ENCODE results near the gene GPHB5. TPM values are rescaled to one million over a fixed set of nuclear protein-coding genes. Genes with fewer than 3 reads are reported as not detected.

The GPHB5 gene
- total RNA-seq, 1 experiment from 2014 or later = not detected

DNA sequence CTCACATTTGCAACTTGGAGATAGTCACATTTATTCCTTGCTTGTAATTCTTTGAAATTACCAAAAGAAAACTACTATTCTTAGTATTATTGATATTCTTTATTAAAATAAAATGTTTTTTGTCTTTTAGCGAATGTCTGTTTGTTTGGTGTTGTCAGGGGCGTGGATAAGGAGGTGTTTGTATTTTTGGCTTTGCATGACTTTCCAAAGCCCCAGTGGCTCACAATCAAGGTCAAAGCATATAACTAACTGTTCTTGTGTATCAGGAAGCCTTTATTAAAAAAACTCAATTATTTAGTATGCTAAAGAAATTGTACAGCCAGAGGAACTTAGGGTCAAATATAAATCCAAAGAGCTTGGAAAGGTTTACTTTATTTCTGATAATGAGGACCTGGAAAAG, 17.9 kb downstream of the GPHB5 start (continued):
- TF ChIP-seq POLR2AphosphoS5 (IDR thresholded peaks at IDR 0.05; ENCODE audit: low read depth, low read length) = no peak
- TF ChIP-seq RAD21 (IDR thresholded peaks at IDR 0.05; ENCODE audit: low read depth) = no peak
- no peak for TF ChIP-seq POLR2A (IDR thresholded peaks at IDR 0.05; ENCODE audit: borderline replicate concordance, extremely low read depth, insufficient read depth, insufficient read length)

DNA sequence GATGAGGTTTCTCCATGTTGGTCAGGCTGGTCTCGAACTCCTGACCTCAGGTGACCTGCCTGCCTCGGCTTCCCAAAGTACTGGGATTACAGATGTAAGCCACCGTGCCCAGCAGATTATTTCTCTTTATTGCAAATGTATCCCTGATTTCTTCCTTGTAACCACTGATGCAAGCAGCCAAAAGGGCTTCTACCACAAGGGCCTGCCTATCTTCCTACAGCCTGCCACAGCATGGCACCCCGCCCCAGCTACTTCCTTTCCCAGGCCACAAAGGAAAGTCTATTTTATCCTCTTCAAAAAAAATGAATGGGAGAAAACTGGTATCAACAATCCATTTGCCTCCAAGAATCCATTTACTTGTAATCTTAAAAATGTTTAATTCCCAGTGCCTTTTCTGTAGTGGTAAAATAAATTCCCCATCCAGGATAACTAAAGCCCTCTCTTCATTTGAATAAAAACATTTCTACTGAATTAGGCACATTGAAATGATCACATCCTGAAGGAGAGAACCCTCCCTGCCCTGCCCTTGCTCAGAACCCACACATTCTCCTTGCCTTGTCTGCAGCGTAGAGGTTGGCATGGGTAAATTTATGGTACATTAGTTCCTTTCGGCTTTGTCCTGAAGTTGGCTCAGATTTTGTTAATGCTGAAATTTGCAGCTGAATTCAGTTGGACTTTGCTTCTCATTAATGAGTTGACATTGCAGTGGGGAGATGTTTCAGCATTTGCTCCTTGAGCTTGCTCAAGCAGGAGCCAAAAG, 19.2 kb downstream of the GPHB5 start:
- intact Hi-C loops (cut with micrococcal nuclease) = no loop called here
- Histone ChIP-seq H3K79me2 (ENCODE audit: insufficient read depth, low read length) (no peaks in the 10 kb centered on the region), H3K4me1 (ENCODE audit: control insufficient read depth in 1 of 2, insufficient read depth in 2 of 2, low read length in 2 of 2) (no peaks in the 10 kb centered on the region), H3K9ac (ENCODE audit: low read length) (no peak overlapping the region), H3K9me2 (ENCODE audit: insufficient read depth) (no peaks in the 10 kb centered on the region), H4K20me1 (ENCODE audit: insufficient read depth) (no peaks in the 10 kb centered on the region), H3K27me3 (ENCODE audit: insufficient read depth, low read length) (peaks cover 33% of the 10 kb centered on the region), H2AFZ (ENCODE audit: low read depth, low read length, poor library complexity, severe bottlenecking) (no peak overlapping the region), H3K27ac (ENCODE audit: low read depth, low read length) (no peak overlapping the region), H3K4me3 (replicated peaks in 1 of 2; ENCODE audit: low read depth in 1 of 2, low read length in 2 of 2) (no peak overlapping the region), H3K36me3 (ENCODE audit: control insufficient read depth in 1 of 2, insufficient read depth in 2 of 2, low read length in 2 of 2) (no peaks in the 10 kb centered on the region), H3K4me2 (ENCODE audit: low read length) (no peak overlapping the region), H3K9me3 (ENCODE audit: control insufficient read depth in 1 of 2, insufficient read depth in 1 of 2, low read depth in 1 of 2, low read length in 2 of 2) (no peaks in the 10 kb centered on the region)
- ATAC-seq (no peak), DNase-seq (ENCODE audit: low read depth, low spot score) (no peak)
- ChIA-PET RAD21 (ENCODE audit: low non-redundant PET in 1 of 2, low total read pairs in 2 of 2, uncharacterized antibody in 2 of 2, unreplicated experiment in 2 of 2) (no interaction called here), CTCF (no interaction called here), POLR2A (interaction anchor here (0.6 kb wide), 1 partner anchor 1012 kb away, joined by 5 read pairs; no protein-coding TSS in a partner anchor)
- BruUV-seq (replicated peaks) = no TSS peak
- no peak for TF ChIP-seq CBX3 (IDR thresholded peaks at IDR 0.05; ENCODE audit: low read depth)
- no peak for TF ChIP-seq EZH2 (IDR thresholded peaks at IDR 0.05)
- TF ChIP-seq, protein P1, sequence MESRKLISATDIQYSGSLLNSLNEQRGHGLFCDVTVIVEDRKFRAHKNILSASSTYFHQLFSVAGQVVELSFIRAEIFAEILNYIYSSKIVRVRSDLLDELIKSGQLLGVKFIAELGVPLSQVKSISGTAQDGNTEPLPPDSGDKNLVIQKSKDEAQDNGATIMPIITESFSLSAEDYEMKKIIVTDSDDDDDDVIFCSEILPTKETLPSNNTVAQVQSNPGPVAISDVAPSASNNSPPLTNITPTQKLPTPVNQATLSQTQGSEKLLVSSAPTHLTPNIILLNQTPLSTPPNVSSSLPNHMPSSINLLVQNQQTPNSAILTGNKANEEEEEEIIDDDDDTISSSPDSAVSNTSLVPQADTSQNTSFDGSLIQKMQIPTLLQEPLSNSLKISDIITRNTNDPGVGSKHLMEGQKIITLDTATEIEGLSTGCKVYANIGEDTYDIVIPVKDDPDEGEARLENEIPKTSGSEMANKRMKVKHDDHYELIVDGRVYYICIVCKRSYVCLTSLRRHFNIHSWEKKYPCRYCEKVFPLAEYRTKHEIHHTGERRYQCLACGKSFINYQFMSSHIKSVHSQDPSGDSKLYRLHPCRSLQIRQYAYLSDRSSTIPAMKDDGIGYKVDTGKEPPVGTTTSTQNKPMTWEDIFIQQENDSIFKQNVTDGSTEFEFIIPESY (IDR thresholded peaks at IDR 0.05; ENCODE audit: extremely low read depth, insufficient replicate concordance, low read length) = no peak
- TF ChIP-seq JUND (IDR thresholded peaks at IDR 0.05) = no peak
- TF ChIP-seq FOSL1 (IDR thresholded peaks at IDR 0.05; ENCODE audit: low read depth) = no peak
- no peak for TF ChIP-seq ZNF274 (IDR thresholded peaks at IDR 0.05; ENCODE audit: low read depth, low read length)
- TF ChIP-seq, protein P2, sequence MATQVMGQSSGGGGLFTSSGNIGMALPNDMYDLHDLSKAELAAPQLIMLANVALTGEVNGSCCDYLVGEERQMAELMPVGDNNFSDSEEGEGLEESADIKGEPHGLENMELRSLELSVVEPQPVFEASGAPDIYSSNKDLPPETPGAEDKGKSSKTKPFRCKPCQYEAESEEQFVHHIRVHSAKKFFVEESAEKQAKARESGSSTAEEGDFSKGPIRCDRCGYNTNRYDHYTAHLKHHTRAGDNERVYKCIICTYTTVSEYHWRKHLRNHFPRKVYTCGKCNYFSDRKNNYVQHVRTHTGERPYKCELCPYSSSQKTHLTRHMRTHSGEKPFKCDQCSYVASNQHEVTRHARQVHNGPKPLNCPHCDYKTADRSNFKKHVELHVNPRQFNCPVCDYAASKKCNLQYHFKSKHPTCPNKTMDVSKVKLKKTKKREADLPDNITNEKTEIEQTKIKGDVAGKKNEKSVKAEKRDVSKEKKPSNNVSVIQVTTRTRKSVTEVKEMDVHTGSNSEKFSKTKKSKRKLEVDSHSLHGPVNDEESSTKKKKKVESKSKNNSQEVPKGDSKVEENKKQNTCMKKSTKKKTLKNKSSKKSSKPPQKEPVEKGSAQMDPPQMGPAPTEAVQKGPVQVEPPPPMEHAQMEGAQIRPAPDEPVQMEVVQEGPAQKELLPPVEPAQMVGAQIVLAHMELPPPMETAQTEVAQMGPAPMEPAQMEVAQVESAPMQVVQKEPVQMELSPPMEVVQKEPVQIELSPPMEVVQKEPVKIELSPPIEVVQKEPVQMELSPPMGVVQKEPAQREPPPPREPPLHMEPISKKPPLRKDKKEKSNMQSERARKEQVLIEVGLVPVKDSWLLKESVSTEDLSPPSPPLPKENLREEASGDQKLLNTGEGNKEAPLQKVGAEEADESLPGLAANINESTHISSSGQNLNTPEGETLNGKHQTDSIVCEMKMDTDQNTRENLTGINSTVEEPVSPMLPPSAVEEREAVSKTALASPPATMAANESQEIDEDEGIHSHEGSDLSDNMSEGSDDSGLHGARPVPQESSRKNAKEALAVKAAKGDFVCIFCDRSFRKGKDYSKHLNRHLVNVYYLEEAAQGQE (IDR thresholded peaks at IDR 0.05; ENCODE audit: low read depth) = no peak
- no peak for TF ChIP-seq RAD21 (IDR thresholded peaks at IDR 0.05; ENCODE audit: low read depth)
- TF ChIP-seq EGR1 (IDR thresholded peaks at IDR 0.05; ENCODE audit: low read depth) = no peak
- TF ChIP-seq, protein P3, sequence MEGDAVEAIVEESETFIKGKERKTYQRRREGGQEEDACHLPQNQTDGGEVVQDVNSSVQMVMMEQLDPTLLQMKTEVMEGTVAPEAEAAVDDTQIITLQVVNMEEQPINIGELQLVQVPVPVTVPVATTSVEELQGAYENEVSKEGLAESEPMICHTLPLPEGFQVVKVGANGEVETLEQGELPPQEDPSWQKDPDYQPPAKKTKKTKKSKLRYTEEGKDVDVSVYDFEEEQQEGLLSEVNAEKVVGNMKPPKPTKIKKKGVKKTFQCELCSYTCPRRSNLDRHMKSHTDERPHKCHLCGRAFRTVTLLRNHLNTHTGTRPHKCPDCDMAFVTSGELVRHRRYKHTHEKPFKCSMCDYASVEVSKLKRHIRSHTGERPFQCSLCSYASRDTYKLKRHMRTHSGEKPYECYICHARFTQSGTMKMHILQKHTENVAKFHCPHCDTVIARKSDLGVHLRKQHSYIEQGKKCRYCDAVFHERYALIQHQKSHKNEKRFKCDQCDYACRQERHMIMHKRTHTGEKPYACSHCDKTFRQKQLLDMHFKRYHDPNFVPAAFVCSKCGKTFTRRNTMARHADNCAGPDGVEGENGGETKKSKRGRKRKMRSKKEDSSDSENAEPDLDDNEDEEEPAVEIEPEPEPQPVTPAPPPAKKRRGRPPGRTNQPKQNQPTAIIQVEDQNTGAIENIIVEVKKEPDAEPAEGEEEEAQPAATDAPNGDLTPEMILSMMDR (IDR thresholded peaks at IDR 0.05 in 2 of 3, conservative IDR thresholded peaks at IDR 0.05 in 1 of 3; ENCODE audit: borderline replicate concordance in 1 of 3, insufficient read depth in 1 of 3, low read depth in 2 of 3, low read length in 2 of 3) = no peak
- TF ChIP-seq ELF1 (IDR thresholded peaks at IDR 0.05; ENCODE audit: borderline replicate concordance, low read depth) = no peak
- no peak for TF ChIP-seq SRF (IDR thresholded peaks at IDR 0.05; ENCODE audit: low read depth)
- no peak for TF ChIP-seq POLR2AphosphoS5 (IDR thresholded peaks at IDR 0.05; ENCODE audit: low read depth, low read length)
- TF ChIP-seq TCF7L2 (IDR thresholded peaks at IDR 0.05; ENCODE audit: borderline replicate concordance, extremely low read depth, insufficient read depth, insufficient read length) = no peak
- TF ChIP-seq, protein P4, sequence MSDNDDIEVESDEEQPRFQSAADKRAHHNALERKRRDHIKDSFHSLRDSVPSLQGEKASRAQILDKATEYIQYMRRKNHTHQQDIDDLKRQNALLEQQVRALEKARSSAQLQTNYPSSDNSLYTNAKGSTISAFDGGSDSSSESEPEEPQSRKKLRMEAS (IDR thresholded peaks at IDR 0.05) = no peak
- no peak for TF ChIP-seq ZFX (IDR thresholded peaks at IDR 0.05)
